Fibroblast of villous mesenchyme (primary cell): ENCODE data around the gene CELF4. TPM values are rescaled to one million over a fixed set of nuclear protein-coding genes. Genes with fewer than 3 reads are reported as not detected.

Experiments
- DNase-seq: peaks from one replicate; pipeline ENCODE4 v3.0.0-alpha.2; 2010; ENCODE audit warnings: low read depth
- H3K4me3 ChIP-seq: 2 replicates; pipeline ENCODE4 v1.5.1; 2011; ENCODE audit warnings: low read depth, mild to moderate bottlenecking, low read length
- total RNA-seq: library from RNA; depleted of rRNA; stranded (reverse); fragments of >200 nt; gene quantifications from 2 replicates; pipeline ENCODE4 v1.2.3, GENCODE V29; 2012
- TF ChIP-seq, protein P1 (sequence below): IDR thresholded peaks from 2 replicates; pipeline ENCODE4 v1.5.1; 2012; ENCODE audit warnings: low read depth, mild to moderate bottlenecking, low read length; ENCODE audit not compliant: insufficient read depth

The CELF4 gene
- total RNA-seq, 1 donor = not detected

DNA sequence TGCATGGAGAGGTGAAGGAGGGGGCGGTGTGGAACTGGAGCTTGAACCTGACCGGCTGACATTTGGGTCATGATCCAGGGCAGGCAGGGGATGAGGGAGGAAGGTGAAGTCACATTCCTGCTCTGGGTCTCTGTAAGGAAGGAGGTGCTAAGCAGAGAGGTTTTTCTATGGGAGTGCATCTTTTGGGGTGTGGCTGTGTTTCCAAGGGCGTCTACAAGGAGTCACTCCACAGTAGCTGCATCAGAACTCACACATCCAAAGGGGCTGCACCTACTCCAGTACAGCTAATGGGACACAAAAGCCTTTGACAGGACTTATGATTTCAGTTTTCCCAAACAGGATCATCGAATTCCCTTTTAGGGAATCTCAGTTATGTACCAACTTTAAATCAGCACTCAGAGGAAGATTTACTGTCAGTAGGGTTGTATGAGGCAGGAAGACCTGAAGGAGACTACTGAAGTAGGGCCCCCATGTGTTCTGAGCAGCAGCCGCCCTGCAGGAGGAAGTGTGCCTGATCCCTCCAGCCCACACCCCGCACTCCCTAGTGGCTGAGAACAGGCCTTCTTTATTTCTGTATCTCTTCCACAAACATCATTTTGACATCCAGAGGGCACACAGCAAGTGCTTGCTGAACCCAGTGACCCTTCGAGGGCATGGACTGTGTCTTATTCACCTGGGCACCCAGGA is 137.2 kb downstream of the CELF4 start:
- H3K4me3 ChIP-seq = no peak overlapping the region
- TF ChIP-seq, protein P1, sequence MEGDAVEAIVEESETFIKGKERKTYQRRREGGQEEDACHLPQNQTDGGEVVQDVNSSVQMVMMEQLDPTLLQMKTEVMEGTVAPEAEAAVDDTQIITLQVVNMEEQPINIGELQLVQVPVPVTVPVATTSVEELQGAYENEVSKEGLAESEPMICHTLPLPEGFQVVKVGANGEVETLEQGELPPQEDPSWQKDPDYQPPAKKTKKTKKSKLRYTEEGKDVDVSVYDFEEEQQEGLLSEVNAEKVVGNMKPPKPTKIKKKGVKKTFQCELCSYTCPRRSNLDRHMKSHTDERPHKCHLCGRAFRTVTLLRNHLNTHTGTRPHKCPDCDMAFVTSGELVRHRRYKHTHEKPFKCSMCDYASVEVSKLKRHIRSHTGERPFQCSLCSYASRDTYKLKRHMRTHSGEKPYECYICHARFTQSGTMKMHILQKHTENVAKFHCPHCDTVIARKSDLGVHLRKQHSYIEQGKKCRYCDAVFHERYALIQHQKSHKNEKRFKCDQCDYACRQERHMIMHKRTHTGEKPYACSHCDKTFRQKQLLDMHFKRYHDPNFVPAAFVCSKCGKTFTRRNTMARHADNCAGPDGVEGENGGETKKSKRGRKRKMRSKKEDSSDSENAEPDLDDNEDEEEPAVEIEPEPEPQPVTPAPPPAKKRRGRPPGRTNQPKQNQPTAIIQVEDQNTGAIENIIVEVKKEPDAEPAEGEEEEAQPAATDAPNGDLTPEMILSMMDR = no peak
- DNase-seq = no peak

DNA sequence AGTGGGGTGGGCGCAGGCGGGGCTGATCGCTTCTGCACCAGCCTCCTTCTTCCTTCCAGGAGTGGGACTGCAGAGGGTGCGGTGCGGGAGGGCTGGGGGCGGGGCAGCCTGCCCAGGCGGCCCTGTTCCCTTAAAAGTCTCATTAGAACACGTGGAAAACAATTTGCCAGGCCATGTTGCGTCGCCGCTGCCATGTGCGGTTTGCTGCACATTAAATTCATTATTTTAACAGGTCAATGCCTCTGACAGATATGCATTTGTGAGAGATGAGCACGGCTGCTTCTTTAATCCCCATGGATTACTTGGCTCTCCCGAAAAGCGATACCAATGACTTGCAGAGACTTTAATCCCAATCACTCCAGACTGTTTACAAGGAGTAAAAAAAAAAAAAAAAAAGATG is 139.0 kb downstream of the CELF4 start:
- peak; percentile 5 for DNase-seq
- TF ChIP-seq, protein P1 = no peak
- H3K4me3 ChIP-seq = no peak overlapping the region

DNA sequence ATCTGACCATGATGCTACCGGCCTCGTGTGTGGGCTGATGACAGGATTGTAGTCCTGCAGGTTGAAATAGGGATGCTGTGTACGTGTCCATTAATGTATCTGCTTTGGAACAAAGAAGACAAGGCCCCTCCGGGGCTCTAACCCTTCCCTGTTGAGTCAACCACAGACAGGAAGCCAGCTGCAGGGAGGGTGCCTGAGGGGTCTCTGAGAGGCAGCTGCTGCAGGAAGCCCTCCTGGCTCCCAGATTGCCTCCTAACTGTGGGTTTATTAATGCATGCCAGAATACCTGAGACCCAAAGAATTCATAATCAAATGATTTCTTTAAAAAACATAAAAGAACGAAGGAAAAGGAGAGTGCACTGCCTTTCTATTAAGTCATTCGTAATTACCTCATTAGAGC is 140.4 kb downstream of the CELF4 start:
- TF ChIP-seq, protein P1 = no peak
- H3K4me3 ChIP-seq = no peak overlapping the region
- no peak for DNase-seq

DNA sequence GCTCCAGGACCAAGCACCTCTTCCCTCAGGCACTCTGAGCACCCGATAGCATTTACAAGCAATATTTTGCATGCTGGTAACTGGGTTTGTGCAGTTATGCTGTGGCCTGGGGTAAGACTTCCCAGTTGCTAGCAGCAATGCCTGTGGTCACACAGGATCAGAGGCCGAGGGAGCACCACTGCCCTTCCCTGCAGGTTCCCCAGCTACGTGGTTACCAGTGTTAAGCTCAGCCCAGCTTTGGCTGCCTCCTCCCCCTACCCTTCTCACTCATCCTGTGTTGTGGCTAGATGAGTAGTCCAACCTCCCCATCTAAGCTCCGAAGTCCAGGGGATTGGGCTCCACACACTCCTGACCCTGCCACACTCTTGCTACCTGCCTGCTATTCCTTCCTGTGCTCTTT is 141.1 kb downstream of the CELF4 start:
- H3K4me3 ChIP-seq = no peak overlapping the region
- no peak for DNase-seq
- TF ChIP-seq, protein P1 = no peak

DNA sequence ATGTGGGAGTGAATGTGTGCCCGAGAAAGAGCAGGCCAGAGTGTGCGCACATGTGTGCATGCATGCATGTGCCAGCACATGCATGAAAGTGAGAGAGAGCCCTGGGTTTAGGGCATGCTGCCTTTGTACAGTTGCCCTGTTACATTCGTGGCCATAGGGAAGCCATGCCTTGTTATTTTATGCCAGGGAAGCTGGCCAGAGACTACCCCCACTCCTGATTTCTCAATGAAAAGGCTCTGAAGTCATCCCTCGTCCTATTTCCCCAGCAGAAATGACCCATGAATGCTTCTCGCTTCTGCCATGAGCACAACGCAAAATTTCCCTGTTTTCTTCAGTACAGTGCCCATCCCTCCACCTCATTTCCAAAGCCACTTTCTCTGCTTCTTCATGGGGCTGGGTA is 143.0 kb downstream of the CELF4 start:
- TF ChIP-seq, protein P1 = no peak
- no peak for DNase-seq
- no peak overlapping the region for H3K4me3 ChIP-seq

DNA sequence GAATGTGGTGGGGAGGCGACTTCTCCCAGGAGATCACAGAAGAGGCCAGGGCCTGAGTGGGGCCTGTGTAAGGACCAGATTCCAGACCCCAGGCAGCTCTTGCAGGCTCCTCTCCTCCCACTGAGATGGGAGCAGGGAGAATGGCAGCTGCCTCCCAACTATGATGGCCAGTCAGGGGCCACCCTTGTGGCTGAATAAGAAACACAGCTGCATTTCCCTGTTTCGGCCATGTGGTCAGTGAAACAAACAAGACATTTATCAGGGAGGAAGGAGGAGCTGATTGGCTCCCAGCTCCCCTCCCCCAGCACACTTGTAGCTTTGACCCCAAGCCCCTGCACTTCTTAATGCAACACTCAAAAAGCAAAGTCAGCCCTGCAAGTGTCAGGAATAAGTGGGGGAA is 143.5 kb downstream of the CELF4 start:
- no peak overlapping the region for H3K4me3 ChIP-seq
- DNase-seq = no peak
- TF ChIP-seq, protein P1 = no peak
